GM12878 (cell line): ENCODE measurements around the gene FAM186B. TPM values are rescaled to one million over a fixed set of nuclear protein-coding genes. Genes with fewer than 3 reads are reported as not detected.

Experiments used
- BCLAF1 ChIP-seq: fragments of 450-650 bp; IDR thresholded peaks from 2 replicates; pipeline ENCODE4 v1.6.1; 2017; ENCODE audit warnings: antibody characterized with exemption, mild to moderate bottlenecking, moderate library complexity
- CBX5 ChIP-seq: sonication (generic); IDR thresholded peaks from 2 replicates; pipeline ENCODE4 v1.6.1; 2016; ENCODE audit warnings: low read depth, moderate library complexity, mild to moderate bottlenecking, inconsistent platforms
- EGR1 ChIP-seq, 2 experiments: IDR thresholded peaks; 1 replicate in 1 of 2; 2 replicates in 1 of 2; pipeline ENCODE4 v1.6.1; 2011 to 2012; ENCODE audit warnings: low read depth in 2 of 2, low read length in 2 of 2, borderline replicate concordance in 1 of 2, mild to moderate bottlenecking in 1 of 2, moderate library complexity in 1 of 2
- NFXL1 ChIP-seq: fragments of 450-650 bp; IDR thresholded peaks from 2 replicates; pipeline ENCODE4 v1.6.1; 2017; ENCODE audit warnings: antibody characterized with exemption, mild to moderate bottlenecking, borderline replicate concordance
- NR2C2 ChIP-seq: IDR thresholded peaks from 2 replicates; pipeline ENCODE4 v1.6.1; 2011; ENCODE audit warnings: borderline replicate concordance, low read depth; ENCODE audit not compliant: control insufficient read depth, insufficient read length
- PBX3 ChIP-seq: IDR thresholded peaks from 2 replicates; pipeline ENCODE4 v1.6.1; 2011; ENCODE audit warnings: mild to moderate bottlenecking, low read depth, low read length, moderate library complexity; ENCODE audit not compliant: insufficient replicate concordance
- SKIL ChIP-seq: fragments of 450-650 bp; IDR thresholded peaks from 2 replicates; pipeline ENCODE4 v1.6.1; 2017; ENCODE audit warnings: mild to moderate bottlenecking, low read depth, inconsistent platforms; ENCODE audit not compliant: poor library complexity, severe bottlenecking
- SMARCA5 ChIP-seq: fragments of 450-650 bp; IDR thresholded peaks from 2 replicates; pipeline ENCODE4 v1.6.1; 2017; ENCODE audit warnings: mild to moderate bottlenecking
- STAT1 ChIP-seq: fragments of 450-650 bp; conservative IDR thresholded peaks from 2 replicates; pipeline ENCODE4 v1.6.1; 2014; ENCODE audit warnings: antibody characterized with exemption, mild to moderate bottlenecking
- TAF1 ChIP-seq: IDR thresholded peaks from 2 replicates; pipeline ENCODE4 v1.6.1; 2011; ENCODE audit warnings: mild to moderate bottlenecking, low read depth, low read length, borderline replicate concordance
- TBL1XR1 ChIP-seq: IDR thresholded peaks from 2 replicates; pipeline ENCODE4 v1.6.1; 2012; ENCODE audit warnings: low read depth, low read length, improper control_type of control experiment
- USF1 ChIP-seq: IDR thresholded peaks from 2 replicates; pipeline ENCODE4 v1.6.1; 2011; ENCODE audit warnings: borderline replicate concordance, low read depth, mild to moderate bottlenecking, moderate library complexity, mixed read lengths, low read length; ENCODE audit not compliant: insufficient read depth; ENCODE audit errors: extremely low read length
- polyA plus RNA-seq, 11 experiments: library from polyadenylated mRNA; depleted of rRNA in 4 of 11; unstranded in 6 of 11; stranded (reverse) in 5 of 11; fragments of >200 nt; fragmentation: Nextera tagmentation in 4 of 11; fragmentation: Illumina TruSeq in 1 of 11; extraction: Ambion mirVana in 4 of 11; extraction: Trizol in 1 of 11; gene quantifications; 1 replicate in 1 of 11; 2 replicates in 10 of 11; pipeline versions ENCODE4 v1.2.1 to v1.2.3, GENCODE V29; 2011 to 2016; ENCODE audit warnings: inconsistent platforms in 2 of 11, missing spikeins in 2 of 11, low read depth in 1 of 11
- total RNA-seq, 4 experiments: library from RNA; depleted of rRNA in 3 of 4; stranded (reverse); fragments of >200 nt in 3 of 4; fragmentation: Illumina TruSeq in 1 of 4; extraction: Trizol in 1 of 4; gene quantifications; 2 replicates each; pipeline versions ENCODE4 v1.2.1 to v1.2.3, GENCODE V29; 2013 to 2021
- TF ChIP-seq, protein P1 (sequence below): fragments of 450-650 bp; IDR thresholded peaks from 2 replicates; pipeline ENCODE4 v1.6.1; 2016; ENCODE audit warnings: mild to moderate bottlenecking, moderate library complexity, borderline replicate concordance
- TF ChIP-seq, protein P2 (sequence below): fragments of 450-650 bp; IDR thresholded peaks from 2 replicates; pipeline ENCODE4 v1.6.1; 2018; ENCODE audit warnings: borderline replicate concordance, mild to moderate bottlenecking; ENCODE audit not compliant: partially characterized antibody

Gene FAM186B
- total and polyA plus RNA-seq, 10 of the 15 experiments (the other 5 are each of a cell fraction or from before 2014, with no cell fraction given) = 0.13 to 0.79 (median 0.51) TPM

DNA sequence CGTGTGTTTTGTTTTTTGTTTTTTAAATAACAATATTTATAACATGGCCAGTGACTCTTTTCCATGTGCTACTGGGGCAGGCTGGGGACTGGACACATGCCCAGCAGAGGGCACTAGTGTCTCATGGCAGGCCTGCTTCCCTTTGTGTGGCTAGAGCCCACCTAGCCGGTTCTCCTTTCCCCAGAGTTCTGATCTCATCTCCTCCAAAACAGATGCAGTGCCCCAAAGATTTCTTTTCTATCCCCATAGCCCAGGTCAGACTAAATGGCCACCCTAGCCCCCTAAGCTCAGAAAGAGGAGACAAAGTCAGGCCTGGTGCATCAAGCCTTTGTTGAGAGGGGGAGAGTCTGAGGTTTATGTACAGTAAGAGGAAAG lies 39.2 kb upstream of the FAM186B start (continued):
- TF ChIP-seq BCLAF1 = no peak
- no peak for TF ChIP-seq NFXL1
- TF ChIP-seq, protein P1, sequence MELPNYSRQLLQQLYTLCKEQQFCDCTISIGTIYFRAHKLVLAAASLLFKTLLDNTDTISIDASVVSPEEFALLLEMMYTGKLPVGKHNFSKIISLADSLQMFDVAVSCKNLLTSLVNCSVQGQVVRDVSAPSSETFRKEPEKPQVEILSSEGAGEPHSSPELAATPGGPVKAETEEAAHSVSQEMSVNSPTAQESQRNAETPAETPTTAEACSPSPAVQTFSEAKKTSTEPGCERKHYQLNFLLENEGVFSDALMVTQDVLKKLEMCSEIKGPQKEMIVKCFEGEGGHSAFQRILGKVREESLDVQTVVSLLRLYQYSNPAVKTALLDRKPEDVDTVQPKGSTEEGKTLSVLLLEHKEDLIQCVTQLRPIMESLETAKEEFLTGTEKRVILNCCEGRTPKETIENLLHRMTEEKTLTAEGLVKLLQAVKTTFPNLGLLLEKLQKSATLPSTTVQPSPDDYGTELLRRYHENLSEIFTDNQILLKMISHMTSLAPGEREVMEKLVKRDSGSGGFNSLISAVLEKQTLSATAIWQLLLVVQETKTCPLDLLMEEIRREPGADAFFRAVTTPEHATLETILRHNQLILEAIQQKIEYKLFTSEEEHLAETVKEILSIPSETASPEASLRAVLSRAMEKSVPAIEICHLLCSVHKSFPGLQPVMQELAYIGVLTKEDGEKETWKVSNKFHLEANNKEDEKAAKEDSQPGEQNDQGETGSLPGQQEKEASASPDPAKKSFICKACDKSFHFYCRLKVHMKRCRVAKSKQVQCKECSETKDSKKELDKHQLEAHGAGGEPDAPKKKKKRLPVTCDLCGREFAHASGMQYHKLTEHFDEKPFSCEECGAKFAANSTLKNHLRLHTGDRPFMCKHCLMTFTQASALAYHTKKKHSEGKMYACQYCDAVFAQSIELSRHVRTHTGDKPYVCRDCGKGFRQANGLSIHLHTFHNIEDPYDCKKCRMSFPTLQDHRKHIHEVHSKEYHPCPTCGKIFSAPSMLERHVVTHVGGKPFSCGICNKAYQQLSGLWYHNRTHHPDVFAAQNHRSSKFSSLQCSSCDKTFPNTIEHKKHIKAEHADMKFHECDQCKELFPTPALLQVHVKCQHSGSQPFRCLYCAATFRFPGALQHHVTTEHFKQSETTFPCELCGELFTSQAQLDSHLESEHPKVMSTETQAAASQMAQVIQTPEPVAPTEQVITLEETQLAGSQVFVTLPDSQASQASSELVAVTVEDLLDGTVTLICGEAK = no peak
- TF ChIP-seq SKIL = no peak
- TF ChIP-seq EGR1 (IDR thresholded peaks at IDR 0.05; ENCODE audit: borderline replicate concordance in 1 of 2, low read depth in 2 of 2, low read length in 2 of 2) = no peak
- TF ChIP-seq NR2C2 = no peak
- TF ChIP-seq, protein P2, sequence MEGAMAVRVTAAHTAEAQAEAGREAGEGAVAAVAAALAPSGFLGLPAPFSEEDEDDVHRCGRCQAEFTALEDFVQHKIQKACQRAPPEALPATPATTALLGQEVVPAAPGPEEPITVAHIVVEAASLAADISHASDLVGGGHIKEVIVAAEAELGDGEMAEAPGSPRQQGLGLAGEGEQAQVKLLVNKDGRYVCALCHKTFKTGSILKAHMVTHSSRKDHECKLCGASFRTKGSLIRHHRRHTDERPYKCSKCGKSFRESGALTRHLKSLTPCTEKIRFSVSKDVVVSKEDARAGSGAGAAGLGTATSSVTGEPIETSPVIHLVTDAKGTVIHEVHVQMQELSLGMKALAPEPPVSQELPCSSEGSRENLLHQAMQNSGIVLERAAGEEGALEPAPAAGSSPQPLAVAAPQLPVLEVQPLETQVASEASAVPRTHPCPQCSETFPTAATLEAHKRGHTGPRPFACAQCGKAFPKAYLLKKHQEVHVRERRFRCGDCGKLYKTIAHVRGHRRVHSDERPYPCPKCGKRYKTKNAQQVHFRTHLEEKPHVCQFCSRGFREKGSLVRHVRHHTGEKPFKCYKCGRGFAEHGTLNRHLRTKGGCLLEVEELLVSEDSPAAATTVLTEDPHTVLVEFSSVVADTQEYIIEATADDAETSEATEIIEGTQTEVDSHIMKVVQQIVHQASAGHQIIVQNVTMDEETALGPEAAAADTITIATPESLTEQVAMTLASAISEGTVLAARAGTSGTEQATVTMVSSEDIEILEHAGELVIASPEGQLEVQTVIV = no peak
- peak; percentile 59; the same call in 1 of the 2 replicates for TF ChIP-seq STAT1
- no peak for TF ChIP-seq TBL1XR1
- 0 out of 2 replicates have a peak, but pooled peaks have one; percentile 56 for TF ChIP-seq SMARCA5
- no peak for TF ChIP-seq PBX3
- no peak for TF ChIP-seq TAF1
- no peak for TF ChIP-seq CBX5
- no peak for TF ChIP-seq USF1
